Left lobe of liver (tissue), 2 donors: ENCODE data around the gene FBXL14. TPM values are rescaled to one million over a fixed set of nuclear protein-coding genes. Genes with fewer than 3 reads are reported as not detected.

ENCODE experiments used
- ATAC-seq: fragments of 200-7000 bp; cut with Tn5 transposase; one replicate; pipeline ENCODE4 v1.9.1; 2020; ENCODE audit warnings: mild to moderate bottlenecking, moderate library complexity
- DNase-seq: peaks from one replicate; pipeline ENCODE4 v3.0.0-alpha.2; 2020; ENCODE audit warnings: low spot score
- total RNA-seq: library from RNA; stranded (reverse); gene quantifications from one replicate; pipeline ENCODE4 v1.2.1, GENCODE V29; 2021
- donor health status: DM: no; HTN: no; CAD: no; lungs with moderate emphysema.
- donor health status: DM: no; HTN: yes; CAD: no.

FBXL14 gene
- total RNA-seq, 1 donor from 2014 or later: 7.3 TPM

- no peak for ATAC-seq
Measured at GRCh38 chr12:1517734-1518525, 76.5 kb downstream of the FBXL14 start.

GRCh38 chr12:1517007-1517406 is 77.4 kb downstream of the FBXL14 start:
- ATAC-seq (no peak), DNase-seq (no peak)

More at GRCh38 chr12:1517734-1518525, 76.5 kb downstream of the FBXL14 start:
- DNase-seq: no peak

Other genes with a start within 250 kb of the FBXL14 start
- gene WNT5B, start 34.6 kb upstream of the FBXL14 start, total RNA-seq: 4.2 TPM
- gene ADIPOR2, start 96.5 kb upstream of the FBXL14 start, total RNA-seq: 58.0 TPM
- not detected for gene LRTM2, start 226.0 kb upstream of the FBXL14 start, total RNA-seq